ENCODE data around the gene RAC3. TPM values are rescaled to one million over a fixed set of nuclear protein-coding genes. Genes with fewer than 3 reads are reported as not detected.

Gene RAC3
- polyA plus RNA-seq, 6 donors from 2014 or later, result not detected

DNA sequence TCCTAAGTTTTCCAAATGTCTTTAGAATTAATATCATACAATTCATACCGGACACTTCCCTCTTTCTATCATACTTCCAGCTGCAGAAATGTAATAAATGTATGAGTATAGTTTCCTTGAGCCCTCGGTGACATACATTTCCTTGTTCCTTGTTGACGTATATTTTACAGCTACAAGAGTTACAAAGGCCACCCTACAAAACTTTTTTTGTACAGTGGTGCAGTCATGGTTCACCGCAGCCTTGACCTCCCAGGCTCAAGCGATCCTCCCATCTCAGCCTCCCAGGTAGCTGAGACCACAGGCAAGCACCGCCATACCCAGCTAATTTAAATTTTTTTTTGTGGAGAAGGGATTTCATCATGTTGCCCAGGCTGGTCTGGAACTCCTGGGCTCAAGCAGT lies 41.3 kb downstream of the RAC3 start:
- no peaks in the 10 kb centered on the region for H3K9me3 Mint-ChIP-seq
- DNase-seq (no peak), ATAC-seq (ENCODE audit: low read depth in 2 of 2) (no peak)
- H3K4me3 Mint-ChIP-seq, result no peak overlapping the region
- no peak overlapping the region for H3K27ac Mint-ChIP-seq
- no peaks in the 10 kb centered on the region for H3K36me3 Mint-ChIP-seq
- no peaks in the 10 kb centered on the region for H3K4me1 Mint-ChIP-seq
- no peaks in the 10 kb centered on the region for H3K27me3 Mint-ChIP-seq

DNA sequence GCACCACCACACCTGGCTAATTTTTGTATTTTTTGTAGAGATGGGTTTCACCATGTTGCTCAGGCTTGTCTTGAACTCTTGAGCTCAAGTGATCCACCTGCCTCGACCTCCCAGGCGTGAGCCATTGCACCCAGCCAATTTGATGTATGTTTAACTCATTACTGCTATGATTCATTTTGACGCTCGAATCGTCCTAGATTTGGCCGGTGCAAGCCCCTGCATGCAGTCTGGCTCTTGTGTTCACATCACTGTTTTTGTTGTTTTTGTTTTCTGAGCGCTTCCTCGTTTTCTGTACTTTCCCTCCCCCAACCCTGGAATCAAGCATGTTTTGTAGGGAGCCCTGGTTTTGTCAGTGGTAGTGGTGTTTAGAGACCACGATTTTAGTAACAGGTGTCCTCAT lies 42.0 kb downstream of the RAC3 start:
- Mint-ChIP-seq H3K36me3 (no peaks in the 10 kb centered on the region), H3K4me3 (no peak overlapping the region), H3K27me3 (no peaks in the 10 kb centered on the region), H3K9me3 (no peaks in the 10 kb centered on the region), H3K4me1 (no peaks in the 10 kb centered on the region), H3K27ac (peak overlapping the region in 1 of 6 donors; percentile 64)
- no peak for DNase-seq
- no peak for ATAC-seq (ENCODE audit: low read depth in 2 of 2)

DNA sequence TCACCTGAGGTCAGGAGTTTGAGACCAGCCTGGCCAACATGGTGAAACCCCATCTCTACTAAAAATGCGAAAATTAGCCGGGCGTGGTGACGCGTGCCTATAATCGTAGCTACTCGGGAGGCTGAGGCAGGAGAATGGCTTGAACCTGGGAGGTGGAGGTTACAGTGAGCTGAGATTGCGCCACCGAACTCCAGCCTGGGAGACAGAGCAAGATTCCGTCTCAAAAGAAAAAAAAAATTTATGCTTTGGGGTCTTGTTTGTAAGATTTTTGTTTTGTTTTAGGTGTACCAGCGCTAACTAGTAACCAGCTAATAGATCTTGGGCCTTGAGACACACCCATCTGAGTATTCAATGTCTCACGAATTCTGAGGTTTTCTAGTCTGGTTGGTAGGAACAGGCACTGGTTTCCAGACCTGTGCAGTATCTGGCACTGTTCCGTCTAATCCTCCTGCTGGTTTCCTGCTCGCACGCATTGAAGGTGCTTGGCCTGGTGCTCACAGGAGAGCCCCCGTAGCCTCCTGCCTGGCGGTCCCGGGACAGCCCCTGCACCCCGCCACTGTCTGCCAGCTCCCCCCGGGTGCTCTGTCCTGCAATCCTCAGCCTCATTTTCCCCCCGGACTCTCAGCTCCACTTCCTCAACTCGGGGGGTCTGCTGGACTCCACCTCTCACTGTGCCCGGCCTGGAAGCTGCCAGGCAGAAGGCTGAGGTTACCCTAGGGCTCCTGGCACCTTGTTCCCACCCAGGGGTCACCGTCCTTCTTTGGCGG lies 44.7 kb downstream of the RAC3 start:
- no peaks in the 10 kb centered on the region for H3K9me3 Mint-ChIP-seq
- ATAC-seq (ENCODE audit: low read depth in 2 of 2), result no peak
- no peaks in the 10 kb centered on the region for H3K27me3 Mint-ChIP-seq
- no peak overlapping the region for H3K4me3 Mint-ChIP-seq
- peak overlapping the region in 1 of 6 donors; percentile 68 for H3K27ac Mint-ChIP-seq
- DNase-seq, result no peak
- no peaks in the 10 kb centered on the region for H3K36me3 Mint-ChIP-seq
- no peaks in the 10 kb centered on the region for H3K4me1 Mint-ChIP-seq

DNA sequence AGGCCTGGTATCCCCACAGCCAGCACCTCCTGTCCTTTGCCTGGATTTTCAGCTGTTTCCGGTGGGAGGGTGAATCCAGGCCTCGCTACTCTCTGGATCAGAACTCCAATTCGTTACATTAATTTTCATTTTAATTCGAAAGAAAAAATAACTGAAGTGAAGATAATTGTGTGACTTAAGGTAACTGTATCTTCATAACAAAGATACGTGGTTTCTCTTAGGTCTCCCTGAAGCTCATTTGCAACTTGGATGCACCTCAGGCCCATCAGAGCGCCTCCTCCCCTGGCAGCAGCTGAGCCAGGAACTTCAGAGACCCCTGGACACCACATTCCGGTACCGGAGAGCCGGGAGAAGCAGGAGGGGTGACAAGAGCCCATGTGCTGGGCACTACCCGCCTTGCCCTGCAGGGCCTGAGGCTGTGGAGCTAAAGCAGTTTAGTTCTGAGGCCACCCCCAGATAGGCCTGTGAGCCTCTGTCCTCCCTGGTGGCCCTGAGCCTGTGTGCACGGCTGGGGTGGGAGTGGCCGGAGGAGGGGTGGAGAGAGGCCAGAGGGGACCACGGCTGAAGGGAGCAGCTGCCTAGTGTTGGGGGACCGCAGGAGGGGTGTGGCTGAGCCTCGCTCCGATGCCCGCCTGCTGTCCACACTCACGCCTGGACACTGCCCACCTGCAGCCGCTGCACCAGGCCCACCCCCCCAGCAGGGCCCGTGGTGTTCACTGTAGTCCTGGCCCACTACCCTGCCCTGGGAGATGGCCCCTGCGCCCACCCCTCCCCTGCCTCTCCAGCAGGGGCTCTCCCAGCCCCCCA lies 45.5 kb downstream of the RAC3 start:
- ATAC-seq (ENCODE audit: low read depth in 2 of 2), result no peak
- no peak overlapping the region for H3K27ac Mint-ChIP-seq
- H3K9me3 Mint-ChIP-seq, result no peaks in the 10 kb centered on the region
- no peak for DNase-seq
- no peaks in the 10 kb centered on the region for H3K27me3 Mint-ChIP-seq
- H3K36me3 Mint-ChIP-seq, result no peaks in the 10 kb centered on the region
- H3K4me3 Mint-ChIP-seq, result no peak overlapping the region
- no peaks in the 10 kb centered on the region for H3K4me1 Mint-ChIP-seq

DNA sequence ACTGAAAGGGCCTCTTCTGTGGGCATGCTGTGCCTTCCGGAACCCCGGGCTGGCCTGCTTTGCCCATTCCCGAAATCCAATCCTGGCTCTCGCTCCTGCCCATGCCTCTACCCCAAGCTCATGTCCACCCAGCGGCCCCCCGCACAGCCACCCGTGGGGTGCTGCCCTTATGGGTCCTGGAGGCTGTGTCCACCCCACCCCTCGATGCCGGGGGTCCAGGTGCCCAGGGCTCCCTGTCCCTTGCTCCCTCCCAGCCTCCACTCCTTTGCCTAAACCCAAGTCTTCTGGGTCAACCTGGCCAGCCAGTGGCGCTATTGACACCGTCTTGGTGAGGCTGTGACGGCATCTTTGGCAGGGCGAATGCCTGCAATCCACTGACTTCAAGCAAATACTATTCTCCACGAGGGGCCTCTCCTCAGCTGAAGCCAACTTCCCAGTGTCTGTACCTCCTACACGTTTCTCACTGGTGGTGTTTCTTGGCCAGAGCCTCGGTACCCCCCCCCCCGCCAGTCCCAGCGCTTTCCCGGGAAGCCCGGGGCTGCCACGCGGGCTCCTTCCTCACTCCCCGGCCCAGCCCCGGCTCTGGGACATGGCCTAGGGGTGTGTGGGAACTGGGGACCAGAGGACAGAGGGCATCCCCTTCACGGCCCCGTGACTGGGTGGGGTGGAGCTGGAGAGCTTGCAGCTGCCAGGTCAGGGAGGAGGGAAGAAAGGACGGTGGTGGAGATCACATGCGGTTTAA lies 46.3 kb downstream of the RAC3 start:
- Mint-ChIP-seq H3K27ac (peak overlapping the region in 1 of 6 donors; percentile 14), H3K4me3 (no peak overlapping the region), H3K36me3 (no peaks in the 10 kb centered on the region), H3K9me3 (no peaks in the 10 kb centered on the region), H3K27me3 (no peaks in the 10 kb centered on the region), H3K4me1 (no peaks in the 10 kb centered on the region)
- no peak for DNase-seq
- no peak for ATAC-seq (ENCODE audit: low read depth in 2 of 2)

DNA sequence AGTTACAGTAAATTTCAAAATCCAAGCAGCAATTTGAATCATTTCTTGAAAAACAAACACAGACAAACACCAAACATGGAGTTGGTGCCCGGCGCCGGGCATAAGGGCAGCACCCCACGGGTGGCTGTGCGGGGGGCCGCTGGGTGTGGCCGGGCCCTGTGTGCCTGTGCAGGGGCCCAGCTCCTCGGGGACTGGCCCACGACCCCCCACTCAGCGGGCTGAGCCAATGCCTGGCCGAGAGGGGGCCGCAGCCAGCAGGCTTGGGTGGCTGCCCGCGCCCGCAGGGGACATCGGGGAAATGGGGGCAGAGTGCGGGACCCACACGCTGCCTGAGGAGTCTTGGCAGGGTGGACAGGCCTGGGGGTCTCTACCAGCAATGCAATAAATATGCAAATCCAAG lies 47.0 kb downstream of the RAC3 start:
- ATAC-seq (ENCODE audit: low read depth in 2 of 2) (no peak), DNase-seq (no peak)
- Mint-ChIP-seq H3K36me3 (no peaks in the 10 kb centered on the region), H3K4me3 (no peak overlapping the region), H3K27ac (peak overlapping the region in 1 of 6 donors; percentile 14), H3K4me1 (no peaks in the 10 kb centered on the region), H3K9me3 (no peaks in the 10 kb centered on the region), H3K27me3 (no peaks in the 10 kb centered on the region)

DNA sequence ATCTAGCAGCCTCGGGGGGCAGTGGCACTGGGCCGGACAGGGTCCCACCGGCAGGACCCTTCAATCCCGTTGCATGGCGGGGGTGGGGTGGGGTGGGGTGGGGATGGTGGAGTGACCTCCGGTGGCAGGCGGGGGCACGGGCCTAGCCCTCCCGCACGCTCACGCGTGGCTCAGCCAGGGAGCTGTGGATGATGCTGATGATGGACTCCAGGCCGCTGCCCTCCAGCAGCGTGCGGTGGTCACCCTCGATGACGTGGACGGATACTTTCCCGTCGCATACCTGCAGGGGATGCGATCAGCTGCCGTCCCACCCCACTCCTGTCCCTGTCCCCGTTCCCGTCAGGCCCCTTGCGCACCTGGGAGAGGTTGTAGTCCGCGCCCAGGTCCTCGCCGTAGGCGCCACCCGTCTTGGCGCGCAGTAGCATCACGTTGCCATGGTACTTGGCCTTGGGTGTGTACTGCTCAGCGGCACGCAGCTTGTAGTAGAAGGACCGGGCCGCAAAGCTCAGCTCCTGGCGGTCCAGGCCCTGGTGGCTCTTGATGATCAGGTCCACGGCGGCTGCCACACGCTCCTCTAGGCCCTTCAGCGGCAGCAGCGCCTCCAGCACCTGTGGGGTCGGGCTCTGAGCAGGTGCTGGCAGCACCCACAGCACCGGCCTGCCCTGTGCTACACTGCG lies 47.7 kb downstream of the RAC3 start:
- ATAC-seq (ENCODE audit: low read depth in 2 of 2) (no peak), DNase-seq (no peak)
- H3K4me3 Mint-ChIP-seq, result no peak overlapping the region
- H3K4me1 Mint-ChIP-seq, result no peaks in the 10 kb centered on the region
- H3K36me3 Mint-ChIP-seq, result no peaks in the 10 kb centered on the region
- H3K27ac Mint-ChIP-seq, result no peak overlapping the region
- no peaks in the 10 kb centered on the region for H3K27me3 Mint-ChIP-seq
- no peaks in the 10 kb centered on the region for H3K9me3 Mint-ChIP-seq

DNA sequence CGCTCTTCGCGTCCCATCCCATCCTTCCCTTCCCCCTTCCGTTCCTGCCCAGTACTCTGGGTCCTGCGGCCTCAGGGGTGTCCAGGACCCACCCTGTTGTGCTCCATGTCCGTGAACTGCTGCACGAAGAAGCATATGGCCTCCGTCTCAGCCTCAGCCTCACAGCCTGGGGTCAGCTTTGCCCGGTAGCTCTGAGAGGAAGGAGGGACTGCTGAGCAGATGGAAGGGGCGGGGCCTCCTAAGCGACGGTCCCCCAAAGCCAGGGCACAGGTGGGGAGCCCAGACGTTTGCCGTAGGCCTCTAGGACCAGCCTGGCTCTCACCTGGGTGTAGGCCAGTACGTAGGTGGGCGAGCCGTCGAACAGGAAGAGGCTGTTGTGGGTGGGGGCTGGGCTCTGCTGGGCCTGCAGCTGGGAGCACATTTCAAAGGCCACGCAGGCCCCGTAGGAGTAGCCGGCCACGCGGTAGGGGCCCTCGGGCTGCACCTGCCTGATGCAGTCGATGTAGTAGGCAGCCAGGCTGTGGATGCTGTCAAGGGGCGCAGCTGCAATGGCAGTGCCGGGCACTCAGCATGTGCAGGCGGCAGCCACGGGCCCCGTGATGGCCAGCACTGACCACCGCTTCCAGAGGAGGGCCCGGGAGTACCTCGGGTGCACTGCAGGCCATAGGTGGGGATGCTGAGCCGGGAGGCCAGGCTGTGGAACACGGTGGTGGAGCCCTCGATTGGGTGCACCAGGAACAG lies 48.7 kb downstream of the RAC3 start:
- ATAC-seq (ENCODE audit: low read depth in 2 of 2), result no peak
- no peaks in the 10 kb centered on the region for H3K27me3 Mint-ChIP-seq
- no peak overlapping the region for H3K27ac Mint-ChIP-seq
- H3K4me1 Mint-ChIP-seq, result no peaks in the 10 kb centered on the region
- no peak overlapping the region for H3K4me3 Mint-ChIP-seq
- DNase-seq, result no peak
- no peaks in the 10 kb centered on the region for H3K36me3 Mint-ChIP-seq
- no peaks in the 10 kb centered on the region for H3K9me3 Mint-ChIP-seq

DNA sequence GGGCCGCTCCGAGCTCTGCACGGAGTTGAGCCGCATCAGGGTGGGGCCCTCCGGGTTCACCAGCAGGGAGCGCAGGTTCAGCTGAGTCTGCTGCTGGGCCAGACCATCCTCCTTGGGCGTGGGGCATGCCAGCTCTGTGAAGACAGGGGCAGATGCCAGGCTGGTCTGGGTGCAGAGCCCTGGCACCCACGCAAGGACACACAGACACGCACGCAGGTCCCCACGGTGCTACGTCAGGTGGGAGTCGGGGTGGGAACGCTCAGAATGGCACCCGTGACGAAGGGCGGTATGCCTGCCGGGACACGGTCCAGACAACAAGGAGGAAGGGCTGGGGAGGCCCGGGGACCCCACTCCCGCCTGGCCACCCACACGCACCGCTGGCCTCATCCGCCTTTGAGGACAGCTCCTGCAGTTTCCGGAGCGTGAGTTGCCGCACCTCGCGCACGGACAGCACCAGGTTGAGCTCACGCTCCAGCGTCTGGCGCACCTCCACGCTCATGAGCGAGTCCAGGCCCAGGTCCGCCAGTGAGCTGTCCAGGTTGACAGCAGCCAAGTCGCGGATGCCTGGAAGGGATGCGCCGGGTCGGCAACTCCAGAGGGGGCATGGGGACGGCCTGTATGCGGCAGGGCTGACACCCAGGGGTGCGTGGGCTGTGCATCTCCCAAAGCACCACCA lies 49.4 kb downstream of the RAC3 start:
- ATAC-seq (ENCODE audit: low read depth in 2 of 2) (no peak), DNase-seq (no peak)
- Mint-ChIP-seq H3K4me3 (no peak overlapping the region), H3K9me3 (no peaks in the 10 kb centered on the region), H3K36me3 (no peaks in the 10 kb centered on the region), H3K4me1 (no peaks in the 10 kb centered on the region), H3K27me3 (no peaks in the 10 kb centered on the region), H3K27ac (no peak overlapping the region)

DNA sequence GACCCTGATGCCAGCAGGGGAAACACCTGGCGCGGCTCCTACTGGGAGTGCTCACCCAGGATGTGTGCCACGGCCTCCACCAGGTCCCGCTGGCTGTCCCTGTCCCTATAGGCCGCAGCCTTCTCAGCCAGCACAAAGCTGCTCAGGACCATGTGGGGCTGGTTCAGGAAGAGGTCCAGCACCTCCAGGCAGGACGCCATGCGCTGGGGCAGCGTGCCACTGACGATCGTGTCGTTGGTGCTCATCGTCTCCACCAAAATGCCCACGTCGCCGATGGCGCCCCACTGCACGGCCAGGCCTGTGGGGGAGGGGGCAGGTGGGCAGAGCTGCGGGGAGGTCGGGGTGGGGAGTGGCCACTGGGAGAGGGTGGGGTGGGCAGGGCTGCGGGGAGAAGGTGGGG lies 50.1 kb downstream of the RAC3 start:
- H3K4me1 Mint-ChIP-seq, result no peaks in the 10 kb centered on the region
- no peak for DNase-seq
- H3K9me3 Mint-ChIP-seq, result no peaks in the 10 kb centered on the region
- no peaks in the 10 kb centered on the region for H3K36me3 Mint-ChIP-seq
- H3K27me3 Mint-ChIP-seq, result no peaks in the 10 kb centered on the region
- no peak overlapping the region for H3K27ac Mint-ChIP-seq
- ATAC-seq (ENCODE audit: low read depth in 2 of 2), result no peak
- H3K4me3 Mint-ChIP-seq, result no peak overlapping the region

DNA sequence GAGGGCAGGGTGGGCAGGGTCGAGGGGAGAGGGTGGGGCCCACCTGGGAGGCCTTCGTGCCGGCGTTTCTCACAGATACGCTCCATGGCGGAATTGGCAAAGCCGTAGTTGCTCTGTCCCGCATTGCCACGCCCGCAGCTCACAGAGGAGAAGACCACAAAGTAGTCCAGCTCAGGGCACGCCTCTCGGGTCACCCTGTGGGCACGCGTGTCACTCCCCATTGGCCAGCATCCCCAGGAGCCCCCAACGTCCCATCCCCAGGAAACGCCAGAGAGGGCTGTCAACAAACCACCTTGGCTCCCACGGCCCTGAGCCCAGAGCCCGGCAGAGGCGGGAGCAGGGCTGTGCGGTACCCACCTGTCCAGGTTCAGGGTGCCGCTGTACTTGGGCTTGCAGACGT lies 50.5 kb downstream of the RAC3 start:
- Mint-ChIP-seq H3K4me1 (no peaks in the 10 kb centered on the region), H3K36me3 (no peaks in the 10 kb centered on the region), H3K27ac (no peak overlapping the region), H3K4me3 (no peak overlapping the region), H3K27me3 (no peaks in the 10 kb centered on the region), H3K9me3 (no peaks in the 10 kb centered on the region)
- ATAC-seq (ENCODE audit: low read depth in 2 of 2) (no peak), DNase-seq (no peak)

DNA sequence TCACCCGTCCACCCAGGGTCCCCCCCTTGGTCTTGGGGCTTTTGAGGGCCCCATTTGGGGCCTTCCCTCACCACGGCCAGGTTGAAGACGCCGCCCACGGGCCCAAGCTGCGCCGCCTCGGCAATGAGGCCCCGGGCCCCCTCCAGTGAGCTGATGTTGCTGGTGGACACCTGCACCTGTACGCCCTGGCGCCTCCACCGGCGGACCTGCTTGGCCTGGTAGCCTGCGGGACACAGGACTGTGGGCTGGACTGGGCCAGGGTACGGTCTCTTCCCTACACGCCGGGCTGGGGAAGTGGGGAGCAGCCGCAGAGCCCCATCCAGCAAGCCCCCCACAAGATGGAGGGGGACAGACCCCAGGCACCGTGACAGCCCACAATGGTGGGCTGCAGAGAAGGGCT lies 51.0 kb downstream of the RAC3 start:
- no peaks in the 10 kb centered on the region for H3K9me3 Mint-ChIP-seq
- H3K27me3 Mint-ChIP-seq, result no peaks in the 10 kb centered on the region
- no peaks in the 10 kb centered on the region for H3K4me1 Mint-ChIP-seq
- H3K27ac Mint-ChIP-seq, result no peak overlapping the region
- DNase-seq (no peak), ATAC-seq (ENCODE audit: low read depth in 2 of 2) (no peak)
- no peaks in the 10 kb centered on the region for H3K36me3 Mint-ChIP-seq
- H3K4me3 Mint-ChIP-seq, result no peak overlapping the region

All from naive B cell (primary cell).